Liver (tissue), 9 donors: Measurements from ENCODE around the gene MRPS14. TPM values are rescaled to one million over a fixed set of nuclear protein-coding genes. Genes with fewer than 3 reads are reported as not detected.

Experiments
- DNase-seq: peaks from one replicate; pipeline ENCODE4 v3.0.0-alpha.2; 2017; ENCODE audit warnings: low spot score
- H3K27ac ChIP-seq, 2 donors: one replicate each; pipeline ENCODE4 v1.7.0; 2013; ENCODE audit warnings: inconsistent platforms in 2 of 2, low read length in 2 of 2, control low read depth in 1 of 2, low read depth in 1 of 2, mild to moderate bottlenecking in 1 of 2
- H3K27me3 ChIP-seq, 4 donors: one replicate each; pipeline versions ENCODE4 v1.6.1 to v1.7.0; 2013; ENCODE audit warnings: low read length in 3 of 4, inconsistent platforms in 1 of 4, mild to moderate bottlenecking in 1 of 4, moderate library complexity in 1 of 4; ENCODE audit not compliant: control insufficient read depth in 4 of 4, insufficient read depth in 4 of 4
- H3K36me3 ChIP-seq, 4 donors: one replicate each; pipeline versions ENCODE4 v1.6.1 to v1.7.0; 2013; ENCODE audit warnings: low read length in 3 of 4, mild to moderate bottlenecking in 3 of 4, low read depth in 1 of 4, moderate library complexity in 1 of 4; ENCODE audit not compliant: control insufficient read depth in 4 of 4, insufficient read depth in 3 of 4
- H3K4me1 ChIP-seq, 4 donors: one replicate each; pipeline versions ENCODE4 v1.6.1 to v1.7.0; 2013; ENCODE audit warnings: low read length in 3 of 4, mild to moderate bottlenecking in 3 of 4, moderate library complexity in 1 of 4; ENCODE audit not compliant: control insufficient read depth in 4 of 4, insufficient read depth in 4 of 4
- H3K4me3 ChIP-seq, 3 donors: one replicate each; pipeline versions ENCODE4 v1.6.1 to v1.7.0; 2013; ENCODE audit warnings: low read length in 3 of 3, control low read depth in 1 of 3, low read depth in 1 of 3, mild to moderate bottlenecking in 1 of 3
- H3K9ac ChIP-seq, 2 donors: one replicate each; pipeline ENCODE4 v1.7.0; 2013; ENCODE audit warnings: low read length in 2 of 2, mild to moderate bottlenecking in 2 of 2, moderate library complexity in 2 of 2, control low read depth in 1 of 2, low read depth in 1 of 2
- H3K9me3 ChIP-seq, 4 donors: one replicate each; pipeline versions ENCODE4 v1.6.1 to v1.7.0; 2013; ENCODE audit warnings: low read length in 3 of 4; ENCODE audit not compliant: control insufficient read depth in 4 of 4
- FOXA1 ChIP-seq: IDR thresholded peaks from 2 replicates; pipeline ENCODE4 v1.6.1; 2016; ENCODE audit warnings: antibody characterized with exemption
- HNF4A ChIP-seq, 2 donors: conservative IDR thresholded peaks; 2 replicates each; pipeline ENCODE4 v1.6.1; 2016; ENCODE audit warnings: antibody characterized with exemption in 2 of 2, mild to moderate bottlenecking in 2 of 2
- JUND ChIP-seq, 2 donors: IDR thresholded peaks; 2 replicates each; pipeline ENCODE4 v1.6.1; 2016; ENCODE audit warnings: antibody characterized with exemption in 2 of 2
- RAD21 ChIP-seq, 2 donors: IDR thresholded peaks; 2 replicates each; pipeline ENCODE4 v1.6.1; 2016; ENCODE audit warnings: antibody characterized with exemption in 2 of 2, mild to moderate bottlenecking in 2 of 2
- SP1 ChIP-seq: IDR thresholded peaks from 2 replicates; pipeline ENCODE4 v1.6.1; 2018; ENCODE audit warnings: antibody characterized with exemption, mild to moderate bottlenecking
- YY1 ChIP-seq: IDR thresholded peaks from 2 replicates; pipeline ENCODE4 v1.6.1; 2016; ENCODE audit warnings: antibody characterized with exemption, mild to moderate bottlenecking
- WGBS: extraction: QIAGEN DNeasy Blood & Tissue Kit; methylation state at CpG from one replicate; pipeline ENCODE4 v1.1.7; 2013; 5-methylcytosine and 5-hydroxymethylcytosine counted together
- polyA plus RNA-seq, 2 donors: library from polyadenylated mRNA; stranded (reverse) in 1 of 2; unstranded in 1 of 2; fragments of 200-250 nt in 1 of 2; fragments of >200 nt in 1 of 2; fragmentation: Nextera tagmentation in 1 of 2; extraction: Ambion mirVana in 1 of 2; gene quantifications; one replicate each; pipeline versions ENCODE4 v1.2.1 to v1.2.3, GENCODE V29; 2013 to 2015
- total RNA-seq, 2 donors: library from RNA; depleted of rRNA; stranded (reverse); fragments of >200 nt; gene quantifications; one replicate each; pipeline ENCODE4 v1.2.3, GENCODE V29; 2014
- TF ChIP-seq, protein P1 (sequence below): fragments of 150-350 bp; IDR thresholded peaks from 2 replicates; pipeline ENCODE4 v1.5.1; 2017; ENCODE audit warnings: improper control_type of control experiment, low read depth, low read length; ENCODE audit not compliant: missing input control
- TF ChIP-seq, protein P2 (sequence below): IDR thresholded peaks from 2 replicates; pipeline ENCODE4 v1.6.1; 2016; ENCODE audit warnings: antibody characterized with exemption
- donor health status: healthy.
- donor health status: healthy.
- donor health status: healthy.
- donor health status: healthy.
- donor health status: healthy.

MRPS14 gene
- total and polyA plus RNA-seq, 4 donors: 14.9 to 41.4 (median 22.4) TPM

DNA sequence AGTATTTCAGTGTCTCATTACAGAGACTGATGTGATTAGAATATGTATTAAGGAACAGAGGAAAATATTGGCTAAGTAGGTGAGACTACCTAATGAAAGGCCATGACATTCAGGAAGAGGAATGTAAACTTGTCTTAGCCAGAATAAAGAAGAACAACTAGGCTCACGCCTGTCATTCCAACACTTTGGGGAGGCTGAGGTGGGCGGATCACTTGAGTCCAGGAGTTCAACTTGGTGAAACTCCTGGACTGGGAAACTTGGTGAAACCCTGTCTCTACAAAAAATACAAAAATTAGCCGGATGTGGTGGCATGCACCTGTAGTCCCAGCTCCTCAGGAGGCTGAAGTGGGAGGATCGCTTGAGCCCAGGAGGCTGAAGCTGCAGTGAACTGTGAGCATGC, 38.3 kb downstream of the MRPS14 start:
- no peak for DNase-seq
- H3K4me1 ChIP-seq: peaks cover 2 to 6% (median 4%) of the 10 kb centered on the region in 4 donors
- no peak overlapping the region for H3K9ac ChIP-seq
- H3K36me3 ChIP-seq: peaks cover 0 to 13% (median 3%) of the 10 kb centered on the region in 4 donors
- TF ChIP-seq YY1 (no peak), SP1 (no peak)
- no peak overlapping the region for H3K4me3 ChIP-seq
- WGBS: 95% methylated on average over 4 of the region's 4 CpGs
- H3K27ac ChIP-seq: no peak overlapping the region
- H3K9me3 ChIP-seq: no peaks in the 10 kb centered on the region
- no peaks in the 10 kb centered on the region for H3K27me3 ChIP-seq

DNA sequence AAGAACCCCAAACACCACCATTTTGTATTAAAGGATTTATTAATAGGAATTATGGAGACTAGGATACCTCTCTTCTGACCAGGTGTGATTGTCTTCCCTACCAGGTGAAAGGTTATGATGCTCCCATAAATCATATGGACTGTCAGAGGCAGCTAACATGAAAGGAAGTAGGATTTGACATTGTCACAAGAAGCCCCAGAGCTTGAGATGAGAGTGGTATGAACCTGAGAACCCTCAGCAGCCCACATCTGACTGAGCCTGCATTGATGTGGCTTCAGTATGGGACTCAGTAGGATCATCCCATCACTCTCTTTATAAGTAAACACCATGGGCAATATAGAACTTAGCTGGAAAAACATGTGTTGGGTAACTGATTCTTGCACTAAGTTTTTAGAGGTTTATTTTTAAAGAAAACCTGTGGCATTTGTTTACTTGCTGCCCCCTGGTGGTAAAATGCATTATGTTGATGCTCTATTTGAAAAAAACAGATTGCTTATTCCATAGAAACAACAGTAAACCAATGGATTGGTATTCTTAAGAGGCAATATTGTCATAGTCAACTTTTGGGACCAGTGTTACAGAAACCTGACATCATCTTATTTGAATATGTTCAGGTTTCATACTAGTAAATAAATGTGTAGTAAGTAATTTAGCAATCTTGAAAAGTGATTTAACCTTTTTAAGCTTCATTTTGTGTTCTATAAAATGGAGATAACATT, 40.1 kb downstream of the MRPS14 start:
- Histone ChIP-seq H3K36me3 (peaks cover 2 to 18% (median 9%) of the 10 kb centered on the region in 4 donors), H3K27me3 (no peaks in the 10 kb centered on the region), H3K9me3 (no peaks in the 10 kb centered on the region), H3K9ac (no peak overlapping the region), H3K27ac (no peak overlapping the region), H3K4me1 (no peaks in the 10 kb centered on the region), H3K4me3 (no peak overlapping the region)
- DNase-seq: no peak
- TF ChIP-seq, protein P1, sequence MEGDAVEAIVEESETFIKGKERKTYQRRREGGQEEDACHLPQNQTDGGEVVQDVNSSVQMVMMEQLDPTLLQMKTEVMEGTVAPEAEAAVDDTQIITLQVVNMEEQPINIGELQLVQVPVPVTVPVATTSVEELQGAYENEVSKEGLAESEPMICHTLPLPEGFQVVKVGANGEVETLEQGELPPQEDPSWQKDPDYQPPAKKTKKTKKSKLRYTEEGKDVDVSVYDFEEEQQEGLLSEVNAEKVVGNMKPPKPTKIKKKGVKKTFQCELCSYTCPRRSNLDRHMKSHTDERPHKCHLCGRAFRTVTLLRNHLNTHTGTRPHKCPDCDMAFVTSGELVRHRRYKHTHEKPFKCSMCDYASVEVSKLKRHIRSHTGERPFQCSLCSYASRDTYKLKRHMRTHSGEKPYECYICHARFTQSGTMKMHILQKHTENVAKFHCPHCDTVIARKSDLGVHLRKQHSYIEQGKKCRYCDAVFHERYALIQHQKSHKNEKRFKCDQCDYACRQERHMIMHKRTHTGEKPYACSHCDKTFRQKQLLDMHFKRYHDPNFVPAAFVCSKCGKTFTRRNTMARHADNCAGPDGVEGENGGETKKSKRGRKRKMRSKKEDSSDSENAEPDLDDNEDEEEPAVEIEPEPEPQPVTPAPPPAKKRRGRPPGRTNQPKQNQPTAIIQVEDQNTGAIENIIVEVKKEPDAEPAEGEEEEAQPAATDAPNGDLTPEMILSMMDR: peak; percentile 56
- TF ChIP-seq RAD21 (IDR thresholded peaks at IDR 0.05) (peak; percentile 89 to 91), FOXA1 (no peak)

DNA sequence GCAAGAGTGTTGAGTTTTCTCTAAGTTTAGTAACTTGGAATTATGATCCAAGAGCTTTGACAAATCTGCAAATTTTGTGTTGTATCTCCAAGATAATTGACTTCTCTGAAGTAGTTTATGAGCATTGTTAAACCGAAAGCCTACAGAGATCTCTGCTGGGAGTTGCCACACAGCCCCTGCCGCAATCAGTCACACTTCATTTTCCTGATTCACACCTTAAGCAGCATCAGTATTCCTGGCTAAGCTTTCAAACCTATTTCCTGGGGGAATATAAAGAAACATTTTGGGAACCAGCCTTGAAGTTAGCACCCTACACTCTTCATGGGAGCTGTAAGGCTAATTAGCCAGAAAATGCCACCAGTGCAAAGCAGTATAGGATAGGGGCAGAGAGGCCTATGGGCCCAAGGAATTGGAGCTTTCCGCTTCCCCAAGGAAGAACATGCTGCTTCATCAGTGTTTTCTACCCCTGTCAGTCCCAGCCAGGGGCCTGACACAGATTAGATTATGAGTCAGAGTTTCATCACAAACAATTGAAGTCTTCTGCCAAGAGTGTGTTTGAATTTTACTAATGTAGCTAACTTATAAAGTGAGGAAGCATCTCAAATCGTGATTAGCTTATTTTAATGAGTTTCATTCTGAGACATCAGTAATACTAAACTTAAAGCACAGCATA, 46.7 kb downstream of the MRPS14 start:
- 76% methylated on average over 4 of the region's 4 CpGs for WGBS
- TF ChIP-seq, protein P2, sequence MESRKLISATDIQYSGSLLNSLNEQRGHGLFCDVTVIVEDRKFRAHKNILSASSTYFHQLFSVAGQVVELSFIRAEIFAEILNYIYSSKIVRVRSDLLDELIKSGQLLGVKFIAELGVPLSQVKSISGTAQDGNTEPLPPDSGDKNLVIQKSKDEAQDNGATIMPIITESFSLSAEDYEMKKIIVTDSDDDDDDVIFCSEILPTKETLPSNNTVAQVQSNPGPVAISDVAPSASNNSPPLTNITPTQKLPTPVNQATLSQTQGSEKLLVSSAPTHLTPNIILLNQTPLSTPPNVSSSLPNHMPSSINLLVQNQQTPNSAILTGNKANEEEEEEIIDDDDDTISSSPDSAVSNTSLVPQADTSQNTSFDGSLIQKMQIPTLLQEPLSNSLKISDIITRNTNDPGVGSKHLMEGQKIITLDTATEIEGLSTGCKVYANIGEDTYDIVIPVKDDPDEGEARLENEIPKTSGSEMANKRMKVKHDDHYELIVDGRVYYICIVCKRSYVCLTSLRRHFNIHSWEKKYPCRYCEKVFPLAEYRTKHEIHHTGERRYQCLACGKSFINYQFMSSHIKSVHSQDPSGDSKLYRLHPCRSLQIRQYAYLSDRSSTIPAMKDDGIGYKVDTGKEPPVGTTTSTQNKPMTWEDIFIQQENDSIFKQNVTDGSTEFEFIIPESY: no peak
- TF ChIP-seq JUND (IDR thresholded peaks at IDR 0.05): peak in 1 of 2 donors; percentile 46
- peaks cover 2 to 11% (median 10%) of the 10 kb centered on the region in 4 donors for H3K36me3 ChIP-seq
- H3K4me1 ChIP-seq: no peaks in the 10 kb centered on the region
- H3K27ac ChIP-seq: no peak overlapping the region
- H3K4me3 ChIP-seq: no peak overlapping the region
- H3K9me3 ChIP-seq: no peaks in the 10 kb centered on the region
- H3K9ac ChIP-seq: no peak overlapping the region
- H3K27me3 ChIP-seq: no peaks in the 10 kb centered on the region
- DNase-seq: no peak

DNA sequence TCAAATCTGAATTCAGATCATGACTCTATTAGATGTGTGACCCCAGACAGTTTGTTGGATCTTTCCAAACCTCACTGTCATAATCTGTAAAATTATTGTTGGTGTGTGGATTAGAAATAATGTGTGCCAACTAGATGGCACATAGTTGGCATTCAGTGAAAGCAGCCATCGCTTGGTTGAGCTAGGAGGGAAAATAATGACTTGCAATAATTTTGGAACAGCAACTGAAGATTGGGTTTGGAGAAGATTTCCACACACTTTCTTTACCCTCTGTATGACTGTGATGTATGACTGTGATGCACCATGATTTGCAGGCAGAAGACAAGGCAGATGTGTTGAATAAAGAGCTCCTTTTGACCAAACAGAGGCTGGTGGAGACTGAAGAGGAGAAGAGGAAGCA, 47.5 kb downstream of the MRPS14 start:
- Histone ChIP-seq H3K27ac (no peak overlapping the region), H3K27me3 (no peaks in the 10 kb centered on the region), H3K4me3 (no peak overlapping the region), H3K4me1 (no peaks in the 10 kb centered on the region), H3K36me3 (peaks cover 2 to 11% (median 8%) of the 10 kb centered on the region in 4 donors), H3K9me3 (no peaks in the 10 kb centered on the region), H3K9ac (no peak overlapping the region)
- 95% methylated on average over 1 of the region's 1 CpG for WGBS
- no peak for DNase-seq
- TF ChIP-seq HNF4A (conservative IDR thresholded peaks at IDR 0.05): no peak
